Smooth muscle cell (in vitro differentiated cells): ENCODE measurements around the gene TMEM121B. TPM values are rescaled to one million over a fixed set of nuclear protein-coding genes. Genes with fewer than 3 reads are reported as not detected.

ENCODE experiments used
- DNase-seq: peaks from one replicate; lab custom pipeline; 2025; ENCODE audit not compliant: unreplicated experiment; lab: John Stamatoyannopoulos, UW
- H2AFZ ChIP-seq: fragments of 200-600 bp; sonication (generic); 2 replicates; pipeline ENCODE4 v1.6.0; 2016; ENCODE audit warnings: antibody characterized with exemption, low read depth, mild to moderate bottlenecking
- H3F3A ChIP-seq: fragments of 200-600 bp; sonication (generic); 2 replicates; pipeline ENCODE4 v1.6.0; 2017; ENCODE audit warnings: antibody characterized with exemption, low read depth
- H3K27ac ChIP-seq: fragments of 200-600 bp; sonication (generic); 2 replicates; pipeline ENCODE4 v1.5.1; 2016; ENCODE audit warnings: low read depth, mild to moderate bottlenecking
- H3K27me3 ChIP-seq: fragments of 200-600 bp; sonication (generic); 2 replicates; pipeline ENCODE4 v1.6.1; 2016; ENCODE audit warnings: low read depth, mild to moderate bottlenecking
- H3K36me3 ChIP-seq: fragments of 200-600 bp; sonication (generic); 2 replicates; pipeline ENCODE4 v1.5.1; 2016; ENCODE audit warnings: low read depth
- H3K4me1 ChIP-seq: fragments of 200-600 bp; sonication (generic); 2 replicates; pipeline ENCODE4 v1.5.1; 2016; ENCODE audit warnings: low read depth
- H3K4me2 ChIP-seq: fragments of 200-600 bp; sonication (generic); 2 replicates; pipeline ENCODE4 v1.6.0; 2016; ENCODE audit warnings: mild to moderate bottlenecking
- H3K4me3 ChIP-seq: fragments of 200-600 bp; sonication (generic); 2 replicates; pipeline ENCODE4 v1.5.1; 2016; ENCODE audit warnings: mild to moderate bottlenecking
- H3K79me2 ChIP-seq: fragments of 200-600 bp; sonication (generic); 2 replicates; pipeline ENCODE4 v1.6.0; 2016; ENCODE audit warnings: low read depth, mild to moderate bottlenecking
- H3K9ac ChIP-seq: fragments of 200-600 bp; sonication (generic); 2 replicates; pipeline ENCODE4 v1.6.0; 2016; ENCODE audit warnings: low read depth
- H3K9me3 ChIP-seq: fragments of 200-600 bp; sonication (generic); replicated peaks from 2 replicates; pipeline ENCODE4 v1.5.1; 2016; ENCODE audit warnings: low read depth
- H4K20me1 ChIP-seq: fragments of 200-600 bp; sonication (generic); 2 replicates; pipeline ENCODE4 v1.6.0; 2016; ENCODE audit warnings: low read depth
- WGBS: methylation state at CpG from one replicate; pipeline ENCODE4 v1.1.7; 2016; ENCODE audit warnings: low lambda C conversion rate; 5-methylcytosine and 5-hydroxymethylcytosine counted together
- polyA plus RNA-seq: library from polyadenylated mRNA; unstranded; fragments of >200 nt; fragmentation: Nextera tagmentation; extraction: Ambion mirVana; gene quantifications from 2 replicates; pipeline ENCODE4 v1.2.1, GENCODE V29; 2016
- total RNA-seq: library from RNA; depleted of rRNA; stranded (reverse); fragments of >200 nt; gene quantifications from 2 replicates; pipeline ENCODE4 v1.2.3, GENCODE V29; 2014
- TF ChIP-seq, protein P1 (sequence below): fragments of 200-600 bp; sonication (generic); IDR thresholded peaks from 2 replicates; pipeline ENCODE4 v1.5.1; 2017; ENCODE audit warnings: borderline replicate concordance, mild to moderate bottlenecking, antibody characterized with exemption; ENCODE audit not compliant: insufficient read depth, poor library complexity, severe bottlenecking

TMEM121B gene
- total and polyA plus RNA-seq, 2 experiments from 2014 or later: 0.09 to 0.15 TPM

DNA sequence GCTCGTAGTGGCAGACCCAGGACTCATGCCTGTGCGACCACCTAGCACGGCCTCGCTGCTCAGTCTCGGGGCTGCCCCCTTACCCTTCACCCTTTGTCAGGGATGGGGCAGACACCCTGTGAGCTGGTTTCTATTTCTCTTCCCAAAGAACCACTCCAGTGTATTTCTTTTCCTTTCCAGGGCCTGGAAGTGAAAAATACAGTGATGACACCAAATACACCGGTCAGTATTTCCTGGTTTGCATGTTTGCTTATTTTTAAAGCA, 13.7 kb downstream of the TMEM121B start:
- Histone ChIP-seq H3K4me1 (no peaks in the 10 kb centered on the region), H3K79me2 (no peaks in the 10 kb centered on the region), H3K4me2 (no peak overlapping the region), H3K27ac (no peak overlapping the region), H2AFZ (no peak overlapping the region), H4K20me1 (no peaks in the 10 kb centered on the region), H3K9me3 (no peaks in the 10 kb centered on the region), H3K27me3 (no peaks in the 10 kb centered on the region), H3K9ac (no peak overlapping the region), H3F3A (no peaks in the 10 kb centered on the region), H3K36me3 (no peaks in the 10 kb centered on the region), H3K4me3 (no peak overlapping the region)
- 95% methylated on average over 6 of the region's 6 CpGs for WGBS
- TF ChIP-seq, protein P1, sequence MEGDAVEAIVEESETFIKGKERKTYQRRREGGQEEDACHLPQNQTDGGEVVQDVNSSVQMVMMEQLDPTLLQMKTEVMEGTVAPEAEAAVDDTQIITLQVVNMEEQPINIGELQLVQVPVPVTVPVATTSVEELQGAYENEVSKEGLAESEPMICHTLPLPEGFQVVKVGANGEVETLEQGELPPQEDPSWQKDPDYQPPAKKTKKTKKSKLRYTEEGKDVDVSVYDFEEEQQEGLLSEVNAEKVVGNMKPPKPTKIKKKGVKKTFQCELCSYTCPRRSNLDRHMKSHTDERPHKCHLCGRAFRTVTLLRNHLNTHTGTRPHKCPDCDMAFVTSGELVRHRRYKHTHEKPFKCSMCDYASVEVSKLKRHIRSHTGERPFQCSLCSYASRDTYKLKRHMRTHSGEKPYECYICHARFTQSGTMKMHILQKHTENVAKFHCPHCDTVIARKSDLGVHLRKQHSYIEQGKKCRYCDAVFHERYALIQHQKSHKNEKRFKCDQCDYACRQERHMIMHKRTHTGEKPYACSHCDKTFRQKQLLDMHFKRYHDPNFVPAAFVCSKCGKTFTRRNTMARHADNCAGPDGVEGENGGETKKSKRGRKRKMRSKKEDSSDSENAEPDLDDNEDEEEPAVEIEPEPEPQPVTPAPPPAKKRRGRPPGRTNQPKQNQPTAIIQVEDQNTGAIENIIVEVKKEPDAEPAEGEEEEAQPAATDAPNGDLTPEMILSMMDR: no peak
- no peak for DNase-seq

DNA sequence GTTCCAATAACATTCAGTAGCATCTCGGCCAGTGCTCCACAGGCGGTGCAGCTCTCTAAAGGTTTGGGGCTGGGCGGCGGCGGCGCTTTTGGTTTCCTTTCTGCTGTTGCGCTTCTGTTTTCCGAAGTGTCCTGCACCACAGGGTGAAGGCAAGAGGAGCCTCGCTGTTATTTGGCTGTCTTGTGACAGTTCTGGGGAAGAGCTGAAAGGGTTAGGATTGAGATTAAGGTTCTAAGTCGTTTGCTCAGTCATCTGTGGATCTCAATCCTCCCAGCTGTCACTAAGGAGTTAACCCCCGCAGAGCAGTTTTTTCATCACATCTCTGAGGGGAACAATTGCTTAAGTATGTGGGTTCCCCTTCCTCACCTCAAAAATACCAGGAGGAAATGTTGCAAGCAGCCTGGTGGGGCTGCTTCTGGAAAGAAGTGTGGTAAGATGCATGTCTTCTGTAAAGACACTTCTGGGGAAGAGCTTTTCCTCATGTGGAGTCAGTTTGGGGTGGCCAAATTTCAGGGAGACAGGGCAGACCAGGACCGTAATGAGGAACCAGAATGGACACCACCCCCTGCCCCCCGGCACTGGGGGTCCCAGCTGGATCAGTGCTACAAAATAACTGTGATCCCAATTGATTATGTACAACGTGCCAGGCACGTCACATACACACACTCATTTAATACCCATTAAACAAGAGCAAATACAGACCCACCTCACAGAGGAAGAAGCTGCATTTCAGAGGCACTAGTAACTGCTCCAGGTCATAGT, 14.2 kb downstream of the TMEM121B start:
- no peak overlapping the region for H3K4me2 ChIP-seq
- H3K9ac ChIP-seq: no peak overlapping the region
- H3K79me2 ChIP-seq: no peaks in the 10 kb centered on the region
- no peak overlapping the region for H3K27ac ChIP-seq
- no peak overlapping the region for H2AFZ ChIP-seq
- H4K20me1 ChIP-seq: no peaks in the 10 kb centered on the region
- no peak overlapping the region for H3K4me3 ChIP-seq
- no peaks in the 10 kb centered on the region for H3K27me3 ChIP-seq
- TF ChIP-seq, protein P1: no peak
- DNase-seq: no peak
- no peaks in the 10 kb centered on the region for H3K36me3 ChIP-seq
- H3K4me1 ChIP-seq: no peaks in the 10 kb centered on the region
- no peaks in the 10 kb centered on the region for H3K9me3 ChIP-seq
- H3F3A ChIP-seq: no peaks in the 10 kb centered on the region
- WGBS: 92% methylated on average over 15 of the region's 15 CpGs

DNA sequence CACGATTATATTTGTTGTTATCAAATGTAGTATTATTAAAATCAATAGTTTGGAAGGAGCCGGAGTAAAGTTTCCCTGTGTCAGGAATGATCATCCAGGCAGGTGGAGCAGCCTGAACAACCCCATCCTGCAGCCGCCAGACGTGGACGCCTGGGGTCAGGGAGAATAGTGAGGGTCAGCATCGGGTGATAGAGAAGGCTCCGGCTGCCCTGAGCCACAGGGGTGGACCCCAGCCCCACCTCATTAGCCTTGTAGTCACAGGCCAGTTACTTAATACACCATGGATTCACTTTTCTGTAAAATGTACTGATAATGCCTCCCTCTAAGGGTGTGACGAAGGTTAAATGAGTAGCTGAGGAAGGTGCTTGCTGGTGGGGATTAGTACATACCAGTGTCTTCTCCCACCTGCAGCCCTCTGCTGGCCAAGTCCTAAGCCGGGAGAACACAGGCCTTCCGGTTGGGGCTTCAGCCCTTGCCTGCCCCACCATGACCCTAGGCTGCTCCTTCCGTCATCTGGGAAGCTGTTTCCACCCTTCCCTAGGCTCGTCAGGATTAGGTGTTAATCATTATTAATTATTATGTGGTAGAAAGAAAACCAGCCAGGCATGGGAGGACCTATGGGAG, 14.9 kb downstream of the TMEM121B start:
- 96% methylated on average over 12 of the region's 12 CpGs for WGBS
- DNase-seq: no peak
- Histone ChIP-seq H3K36me3 (no peaks in the 10 kb centered on the region), H3K4me1 (no peaks in the 10 kb centered on the region), H3K9me3 (no peaks in the 10 kb centered on the region), H3K9ac (no peak overlapping the region), H3K4me3 (no peak overlapping the region), H3K4me2 (no peak overlapping the region), H4K20me1 (no peaks in the 10 kb centered on the region), H2AFZ (no peak overlapping the region), H3K79me2 (no peaks in the 10 kb centered on the region), H3F3A (no peaks in the 10 kb centered on the region), H3K27ac (no peak overlapping the region), H3K27me3 (no peaks in the 10 kb centered on the region)
- TF ChIP-seq, protein P1: no peak
